Ectodermal cell (in vitro differentiated cells): Measurements from ENCODE around the gene VIL1.

Experiments
- H3K27ac ChIP-seq: 2 replicates; pipeline ENCODE4 v1.7.0; 2013; ENCODE audit warnings: mild to moderate bottlenecking, low read depth, low read length; ENCODE audit not compliant: insufficient read depth, poor library complexity, severe bottlenecking
- H3K27me3 ChIP-seq: 2 replicates; pipeline ENCODE4 v1.7.0; 2013; ENCODE audit warnings: mild to moderate bottlenecking, low read length; ENCODE audit not compliant: insufficient read depth, control insufficient read depth, poor library complexity, severe bottlenecking
- H3K36me3 ChIP-seq: one replicate; pipeline ENCODE4 v1.7.0; 2013; ENCODE audit warnings: low read length; ENCODE audit not compliant: control insufficient read depth, insufficient read depth
- H3K4me1 ChIP-seq: one replicate; pipeline ENCODE4 v1.7.0; 2013; ENCODE audit warnings: low read length; ENCODE audit not compliant: control insufficient read depth, insufficient read depth
- H3K4me3 ChIP-seq: 2 replicates; pipeline ENCODE4 v1.7.0; 2013; ENCODE audit warnings: low read depth, low read length, control low read depth; ENCODE audit not compliant: insufficient read depth
- H3K9me3 ChIP-seq: 2 replicates; pipeline ENCODE4 v1.7.0; 2013; ENCODE audit warnings: mild to moderate bottlenecking, low read length, moderate library complexity; ENCODE audit not compliant: control insufficient read depth
- WGBS, 2 experiments: methylation state at CpG; one replicate each; pipeline ENCODE4 v1.1.7; 2013; ENCODE audit warnings: missing lambda C conversion rate in 2 of 2; 5-methylcytosine and 5-hydroxymethylcytosine counted together

VIL1 gene

DNA sequence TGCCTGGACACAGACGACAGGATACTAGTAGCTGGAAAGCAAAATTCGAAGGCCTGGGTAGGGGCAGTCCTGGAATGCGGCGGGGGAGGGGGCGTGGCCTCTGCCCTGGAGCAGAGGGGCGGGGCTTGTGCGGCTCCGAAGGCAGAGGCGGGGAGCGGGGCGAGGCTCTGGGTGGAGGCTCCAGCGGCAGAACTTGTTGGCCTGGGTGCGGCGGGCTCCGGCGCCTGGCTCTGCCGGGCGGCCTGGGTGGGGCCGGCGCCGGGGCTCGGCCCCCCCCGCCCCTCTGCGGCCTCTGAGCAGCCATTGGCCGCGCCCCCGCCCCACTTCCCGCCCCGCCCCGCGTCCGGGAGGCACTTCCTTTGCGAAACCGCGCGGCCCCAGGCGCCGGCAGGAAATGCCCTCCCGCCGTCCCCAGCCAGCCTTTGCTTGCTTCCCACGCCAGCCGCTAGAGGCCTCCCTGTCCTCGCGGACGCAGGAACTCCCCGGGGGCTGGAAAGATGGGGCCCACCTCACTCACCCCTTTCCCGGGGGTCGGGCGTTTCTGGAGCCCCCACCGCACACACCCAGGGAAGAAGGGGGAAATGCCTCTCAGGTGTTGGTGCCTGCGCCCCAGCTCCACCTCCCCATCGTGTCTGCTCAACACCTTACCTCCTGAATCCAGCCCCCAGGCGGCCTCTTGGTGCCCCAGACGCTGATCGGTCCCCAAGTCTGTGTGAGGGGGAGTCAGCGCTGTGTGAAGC lies 12.5 kb upstream of the VIL1 start:
- peaks cover 16% of the 10 kb centered on the region for H3K36me3 ChIP-seq
- peaks cover 24% of the 10 kb centered on the region for H3K4me1 ChIP-seq
- no peaks in the 10 kb centered on the region for H3K9me3 ChIP-seq
- WGBS, 2 experiments: 1 to 2% methylated on average over 56 of the region's 56 CpGs
- H3K27me3 ChIP-seq: no peaks in the 10 kb centered on the region
- peak overlapping the region; percentile 74 for H3K27ac ChIP-seq
- H3K4me3 ChIP-seq: peak overlapping the region; percentile 37

DNA sequence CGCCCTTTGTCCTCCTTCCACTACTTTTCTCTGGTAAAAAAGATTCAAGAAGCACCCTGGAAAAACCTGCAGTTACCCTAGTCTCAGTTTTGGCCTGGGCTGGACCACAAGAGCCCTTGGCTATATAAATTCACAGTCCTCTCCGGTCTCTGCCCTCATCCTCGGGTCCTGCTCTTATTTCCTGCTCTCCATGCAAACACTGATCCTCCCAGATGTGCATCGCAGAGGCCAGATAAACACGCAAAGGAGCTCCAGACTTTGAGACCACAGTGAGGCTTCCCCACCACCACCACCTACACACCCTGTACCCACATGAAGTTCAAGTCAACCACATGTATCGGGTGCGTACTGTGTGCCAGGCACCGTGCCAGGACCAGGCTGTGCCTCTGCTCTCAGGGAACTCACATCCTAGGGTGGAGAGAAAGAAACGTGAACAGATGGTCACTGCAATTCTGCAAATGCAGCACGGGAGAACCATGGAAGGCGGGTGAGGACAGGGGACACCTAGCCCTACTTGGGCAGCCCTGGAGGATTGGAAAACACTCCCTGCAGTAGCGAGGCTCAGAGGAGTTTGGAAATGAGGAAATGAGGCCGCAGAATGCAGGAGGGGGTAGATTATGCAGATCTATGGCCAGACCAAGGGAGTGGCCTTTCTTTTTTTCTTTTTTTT lies 11.8 kb upstream of the VIL1 start:
- Histone ChIP-seq H3K27ac (peak overlapping the region; percentile 70), H3K27me3 (no peaks in the 10 kb centered on the region), H3K4me1 (peaks cover 20% of the 10 kb centered on the region), H3K36me3 (peaks cover 16% of the 10 kb centered on the region), H3K9me3 (no peaks in the 10 kb centered on the region), H3K4me3 (peak overlapping the region; percentile 37)
- WGBS, 2 experiments: 69 to 73% methylated on average over 13 of the region's 13 CpGs

DNA sequence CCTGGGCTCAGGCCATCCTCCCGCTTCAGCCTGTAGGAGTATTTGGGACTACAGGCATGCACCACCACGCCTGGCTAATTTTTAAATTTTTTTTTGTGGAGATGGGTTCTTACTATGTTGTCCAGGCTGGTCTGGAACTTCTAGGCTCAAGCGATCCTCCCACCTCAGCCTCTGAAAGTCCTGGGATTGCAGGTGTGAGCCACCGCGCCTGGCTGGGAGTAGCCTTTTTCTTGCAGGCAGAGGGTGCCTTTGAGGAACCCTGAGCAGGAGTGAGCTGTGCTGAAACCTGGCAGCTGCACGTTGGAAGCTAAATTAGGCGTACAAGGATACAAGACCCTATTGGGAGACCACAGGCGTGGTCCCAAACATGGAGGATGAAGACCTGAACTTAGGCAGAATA lies 11.2 kb upstream of the VIL1 start:
- no peak overlapping the region for H3K27ac ChIP-seq
- H3K4me3 ChIP-seq: no peak overlapping the region
- WGBS, 2 experiments: 90 to 94% methylated on average over 8 of the region's 8 CpGs
- H3K9me3 ChIP-seq: no peaks in the 10 kb centered on the region
- peaks cover 20% of the 10 kb centered on the region for H3K4me1 ChIP-seq
- no peaks in the 10 kb centered on the region for H3K27me3 ChIP-seq
- H3K36me3 ChIP-seq: peaks cover 10% of the 10 kb centered on the region

- WGBS, 2 experiments: 90 to 91% methylated on average over 5 of the region's 5 CpGs
- no peaks in the 10 kb centered on the region for H3K27me3 ChIP-seq
- H3K4me1 ChIP-seq: no peaks in the 10 kb centered on the region
- H3K4me3 ChIP-seq: no peak overlapping the region
- H3K27ac ChIP-seq: no peak overlapping the region
- no peaks in the 10 kb centered on the region for H3K36me3 ChIP-seq
- H3K9me3 ChIP-seq: no peaks in the 10 kb centered on the region
Measured at GRCh38 chr2:218418321-218418716, 604 bp upstream of the VIL1 start.

GRCh38 chr2:218419630-218420216 lies 800 bp downstream of the VIL1 start:
- WGBS, 2 experiments: 86 to 90% methylated on average over 7 of the region's 7 CpGs
- no peak overlapping the region for H3K4me3 ChIP-seq

DNA sequence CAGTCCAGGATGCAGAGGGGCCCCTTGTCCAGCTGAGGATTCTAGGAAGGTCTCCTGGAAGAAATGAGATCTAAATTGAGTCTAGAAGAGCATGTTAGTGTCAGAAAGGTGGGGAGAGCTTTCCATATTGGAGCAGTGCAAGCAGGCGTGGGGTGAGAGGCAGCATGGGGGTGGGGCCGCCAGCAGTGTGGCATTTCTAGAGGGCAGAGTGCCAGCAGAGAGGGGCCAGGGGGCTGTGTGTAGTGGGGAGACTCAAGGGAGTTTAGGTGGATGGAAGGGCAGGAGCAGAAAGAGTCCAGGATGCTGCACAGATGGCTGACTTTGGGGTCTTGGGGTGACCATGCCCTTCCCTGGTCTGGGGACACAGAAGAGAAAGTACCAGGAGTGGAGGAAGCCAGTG lies 2.1 kb downstream of the VIL1 start:
- WGBS, 2 experiments: 88 to 94% methylated on average over 2 of the region's 2 CpGs
- Histone ChIP-seq H3K9me3 (no peaks in the 10 kb centered on the region), H3K4me1 (no peaks in the 10 kb centered on the region), H3K36me3 (no peaks in the 10 kb centered on the region), H3K27me3 (no peaks in the 10 kb centered on the region), H3K4me3 (no peak overlapping the region), H3K27ac (no peak overlapping the region)

More at GRCh38 chr2:218419630-218420216, 800 bp downstream of the VIL1 start:
- Histone ChIP-seq H3K27me3 (no peaks in the 10 kb centered on the region), H3K36me3 (no peaks in the 10 kb centered on the region), H3K9me3 (no peaks in the 10 kb centered on the region), H3K27ac (no peak overlapping the region), H3K4me1 (no peaks in the 10 kb centered on the region)

GRCh38 chr2:218422403-218423086 lies 3.6 kb downstream of the VIL1 start:
- Histone ChIP-seq H3K4me3 (no peak overlapping the region), H3K36me3 (no peaks in the 10 kb centered on the region), H3K27ac (no peak overlapping the region), H3K4me1 (no peaks in the 10 kb centered on the region), H3K27me3 (no peaks in the 10 kb centered on the region), H3K9me3 (no peaks in the 10 kb centered on the region)
- WGBS, 2 experiments: 91% methylated on average over 9 of the region's 9 CpGs

DNA sequence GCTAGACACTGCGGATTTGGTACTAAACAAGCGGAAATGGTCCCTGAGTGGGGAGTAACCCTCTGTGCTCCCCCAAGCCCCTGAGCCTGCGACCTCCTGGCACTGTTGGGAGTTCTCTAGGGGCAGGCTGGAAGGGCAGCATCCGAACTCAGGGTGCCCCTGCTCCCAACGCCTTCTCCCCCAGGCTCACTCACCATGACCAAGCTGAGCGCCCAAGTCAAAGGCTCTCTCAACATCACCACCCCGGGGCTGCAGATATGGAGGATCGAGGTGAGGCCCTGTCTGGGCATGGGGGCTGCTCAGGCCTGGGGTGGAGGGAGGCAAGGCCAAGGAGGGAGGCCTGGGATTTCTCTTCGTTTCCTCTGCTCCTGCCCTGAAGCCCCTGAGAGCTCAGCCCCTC lies 4.7 kb downstream of the VIL1 start:
- Histone ChIP-seq H3K36me3 (no peaks in the 10 kb centered on the region), H3K4me3 (no peak overlapping the region), H3K9me3 (no peaks in the 10 kb centered on the region), H3K27ac (no peak overlapping the region), H3K4me1 (no peaks in the 10 kb centered on the region), H3K27me3 (no peaks in the 10 kb centered on the region)
- 93% methylated on average over 9 of the region's 9 CpGs for WGBS, 2 experiments

GRCh38 chr2:218425531-218425930 lies 6.6 kb downstream of the VIL1 start:
- H3K4me3 ChIP-seq: no peak overlapping the region
- H3K36me3 ChIP-seq: no peaks in the 10 kb centered on the region
- H3K27ac ChIP-seq: no peak overlapping the region
- H3K9me3 ChIP-seq: no peaks in the 10 kb centered on the region
- no peaks in the 10 kb centered on the region for H3K4me1 ChIP-seq
- H3K27me3 ChIP-seq: no peaks in the 10 kb centered on the region
- WGBS, 2 experiments: 94 to 95% methylated on average over 10 of the region's 10 CpGs

- Histone ChIP-seq H3K4me3 (no peak overlapping the region), H3K9me3 (no peaks in the 10 kb centered on the region), H3K36me3 (no peaks in the 10 kb centered on the region)
Measured at GRCh38 chr2:218427741-218428140, 8.8 kb downstream of the VIL1 start.

More at GRCh38 chr2:218427741-218428140, 8.8 kb downstream of the VIL1 start:
- 80 to 82% methylated on average over 11 of the region's 11 CpGs for WGBS, 2 experiments
- no peaks in the 10 kb centered on the region for H3K4me1 ChIP-seq
- H3K27me3 ChIP-seq: no peaks in the 10 kb centered on the region
- H3K27ac ChIP-seq: no peak overlapping the region
